Fibroblast of skin of right quadriceps (primary cell): Measurements from ENCODE around the gene GPX4.
A peak's percentile ranks its signal among the peaks of the same experiment; 100 is the strongest.
"Not testable (repeated sequence)": the region's sequence is repeated elsewhere in the genome, so short reads cannot be mapped to it uniquely, and the experiment has no call there.

Experiments
- DNase-seq: peaks from one replicate; pipeline ENCODE4 v3.0.0-alpha.2; 2013

Gene GPX4

DNA sequence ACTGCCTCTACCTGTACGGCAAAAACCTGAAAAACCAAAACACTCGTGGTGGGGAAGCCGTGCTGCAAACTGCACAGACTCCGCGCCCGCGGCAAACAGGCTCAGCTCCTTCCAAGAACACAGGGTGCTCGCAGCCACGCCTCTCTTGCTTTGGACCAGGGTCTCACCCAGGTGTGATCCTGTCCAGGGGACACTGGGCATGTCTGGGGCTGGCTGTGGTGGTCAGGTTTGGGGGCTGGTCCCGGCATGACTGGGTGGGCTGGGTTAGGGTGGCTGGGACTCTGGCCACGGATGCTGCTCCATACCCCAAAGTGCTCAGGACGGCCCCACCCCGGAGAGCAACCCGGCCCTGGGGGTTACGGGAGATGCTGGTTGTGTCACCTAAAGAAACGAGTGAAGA, 13.9 kb downstream of the GPX4 start:
- DNase-seq, result no peak

DNA sequence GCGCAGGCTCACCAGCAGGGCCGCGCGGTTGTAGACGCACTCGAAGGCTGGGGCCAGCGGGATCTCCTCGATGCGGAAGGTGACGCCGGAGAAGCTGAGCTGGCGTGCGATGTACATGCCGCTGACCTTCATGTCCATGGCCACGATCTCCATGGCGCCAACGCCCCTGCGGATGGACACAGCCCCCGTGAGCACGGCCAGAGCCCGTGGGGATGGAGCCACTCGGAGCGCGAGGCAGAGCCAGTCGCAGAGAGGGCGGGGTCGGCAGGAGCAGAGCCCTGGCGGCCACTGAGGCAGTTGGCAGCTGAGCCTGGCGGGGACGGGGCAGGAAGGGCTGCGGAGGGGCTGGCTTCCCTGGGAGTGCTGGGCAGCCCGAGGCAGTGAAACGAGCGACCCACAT, 15.2 kb downstream of the GPX4 start:
- DNase-seq, result no peak

DNA sequence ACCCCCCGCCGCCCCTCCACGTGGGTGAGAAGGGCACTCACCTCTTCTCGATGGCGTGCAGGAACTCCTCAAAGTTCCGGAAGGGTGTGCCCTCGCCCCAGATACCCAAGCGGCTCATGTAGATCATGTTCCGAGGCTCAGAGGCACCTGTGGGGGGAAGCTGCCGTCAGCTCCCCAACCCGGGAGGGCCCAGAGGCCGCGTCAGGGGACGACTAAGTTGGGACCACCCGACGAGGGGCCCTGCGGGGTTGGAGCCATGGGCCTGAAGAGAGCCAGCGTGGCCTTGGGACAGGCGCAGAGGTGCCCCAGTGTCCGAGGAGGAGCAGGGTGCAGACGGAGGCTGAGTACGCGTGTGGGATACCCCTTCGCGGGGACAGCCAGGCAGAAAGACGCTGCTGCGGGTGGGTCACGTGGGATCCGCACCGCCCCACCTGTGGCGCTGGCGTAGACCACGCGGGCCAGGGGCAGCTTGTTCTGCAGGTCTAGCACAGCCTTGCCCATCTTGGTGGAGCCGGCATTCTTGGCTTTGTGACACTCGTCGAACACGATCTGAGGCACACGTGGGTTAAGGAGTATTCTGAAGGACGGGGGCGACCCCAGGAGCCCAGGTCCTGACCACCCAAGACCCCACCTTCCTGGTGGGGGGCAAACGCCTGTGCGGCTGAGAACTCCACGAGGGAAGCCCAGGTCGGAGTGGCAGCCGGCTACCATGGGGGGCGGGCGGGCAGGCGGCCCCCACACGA, 15.9 kb downstream of the GPX4 start:
- DNase-seq, result no peak

DNA sequence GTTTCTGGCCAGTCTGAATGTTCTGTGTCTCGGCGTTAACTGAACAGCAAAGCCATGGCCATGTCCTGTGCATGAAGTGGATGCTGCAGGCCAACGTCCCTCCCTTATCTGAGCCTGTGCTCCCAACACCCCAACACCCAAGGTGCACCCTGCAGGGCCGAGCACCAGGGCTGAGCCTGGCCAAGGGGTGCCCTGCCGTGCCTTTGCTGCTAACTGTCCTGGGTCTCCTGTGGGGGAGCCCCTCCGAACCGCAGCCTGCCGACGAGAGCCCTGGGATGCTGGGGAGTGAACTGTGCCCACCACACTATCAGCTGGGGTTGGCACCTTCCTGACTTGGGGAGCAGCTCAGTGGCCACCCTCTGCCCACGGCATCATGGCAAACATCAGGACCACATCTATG, 17.6 kb downstream of the GPX4 start:
- no peak for DNase-seq

DNA sequence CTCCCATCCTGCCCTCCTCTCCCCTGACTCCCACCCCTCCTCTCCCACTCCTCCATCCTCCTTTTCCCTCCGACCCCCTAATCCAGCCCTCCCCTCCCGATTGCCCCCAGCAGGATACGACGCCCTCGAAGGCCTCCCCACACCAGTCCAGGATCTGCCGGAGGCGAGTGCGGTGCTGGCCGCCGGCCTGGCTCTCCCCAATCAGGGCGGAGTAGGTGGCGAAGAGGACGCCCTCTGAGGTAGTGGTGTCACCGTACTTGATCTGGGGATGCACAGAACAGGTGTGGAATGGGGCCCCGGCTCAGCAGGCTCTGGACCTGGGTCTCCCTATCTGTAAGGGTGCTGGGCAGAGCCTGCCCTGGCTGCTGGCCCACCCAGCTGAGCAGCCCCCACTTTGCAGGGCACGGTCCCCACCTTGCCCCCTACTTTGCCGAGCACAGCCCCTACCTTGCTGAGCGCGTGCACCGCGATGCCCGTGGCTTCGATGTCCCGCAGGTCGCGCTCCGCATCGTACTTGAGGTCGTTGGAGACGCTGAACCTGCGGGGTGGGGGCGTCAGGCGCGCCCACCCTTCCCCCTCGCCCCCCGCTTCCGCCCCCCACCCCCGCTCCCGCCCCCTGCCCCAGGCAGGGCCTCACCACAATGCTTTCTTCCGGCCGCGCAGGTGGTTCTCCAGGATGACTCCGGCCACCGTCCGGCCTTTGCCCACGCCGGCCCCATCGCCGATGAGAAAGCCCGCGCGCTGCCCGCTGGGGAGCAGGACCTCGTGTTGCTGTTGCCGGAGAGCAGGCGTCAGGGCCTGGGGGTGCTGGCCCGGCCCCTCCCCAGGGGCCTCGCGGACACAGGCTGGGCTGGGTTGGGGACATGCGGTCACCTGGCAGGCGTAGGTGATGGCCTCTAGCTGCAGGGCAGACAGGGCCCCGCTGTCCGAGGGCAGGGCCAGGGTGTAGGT, 18.5 kb downstream of the GPX4 start:
- no peak for DNase-seq

DNA sequence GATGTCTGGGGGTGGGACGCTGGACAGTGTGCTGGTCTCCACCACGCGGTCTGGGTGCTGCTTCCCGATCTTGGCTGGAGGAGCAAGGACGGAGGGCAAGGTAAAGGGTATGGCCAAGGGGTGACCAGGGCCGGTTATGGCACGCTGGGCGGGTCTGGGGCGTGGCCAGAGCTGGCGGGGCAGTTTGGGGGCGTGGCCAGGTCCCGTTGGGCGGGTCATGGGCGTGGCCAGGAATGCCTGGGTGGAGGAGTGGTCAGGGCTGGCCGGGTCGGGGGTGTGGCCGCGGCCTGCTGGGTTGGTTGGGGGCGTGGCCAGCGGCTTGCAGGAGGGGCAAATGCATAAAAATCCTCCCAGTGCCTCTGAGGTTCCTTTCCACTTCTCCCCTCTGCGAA, 19.2 kb downstream of the GPX4 start:
- peak; percentile 69 for DNase-seq

DNA sequence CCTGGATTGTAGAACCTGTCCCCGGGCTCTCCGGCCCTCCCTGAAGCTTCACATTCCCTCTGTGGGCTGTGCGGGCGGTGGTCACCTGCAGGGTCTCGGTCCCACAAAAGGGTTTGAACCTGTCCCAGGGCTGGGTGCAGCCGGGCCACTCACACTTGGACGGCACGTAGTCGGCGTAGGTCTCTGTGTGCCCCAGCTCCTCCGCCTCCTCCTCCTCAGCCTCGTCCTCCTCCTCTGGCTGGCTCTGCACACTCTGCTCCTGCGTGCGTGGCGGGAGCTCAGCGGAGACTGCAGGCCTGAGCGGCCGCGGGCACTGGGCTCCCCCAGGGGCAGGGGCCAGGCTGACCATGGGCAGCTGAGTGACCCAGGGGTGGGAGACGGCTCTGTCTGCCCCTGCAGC, 19.6 kb downstream of the GPX4 start:
- DNase-seq, result no peak

DNA sequence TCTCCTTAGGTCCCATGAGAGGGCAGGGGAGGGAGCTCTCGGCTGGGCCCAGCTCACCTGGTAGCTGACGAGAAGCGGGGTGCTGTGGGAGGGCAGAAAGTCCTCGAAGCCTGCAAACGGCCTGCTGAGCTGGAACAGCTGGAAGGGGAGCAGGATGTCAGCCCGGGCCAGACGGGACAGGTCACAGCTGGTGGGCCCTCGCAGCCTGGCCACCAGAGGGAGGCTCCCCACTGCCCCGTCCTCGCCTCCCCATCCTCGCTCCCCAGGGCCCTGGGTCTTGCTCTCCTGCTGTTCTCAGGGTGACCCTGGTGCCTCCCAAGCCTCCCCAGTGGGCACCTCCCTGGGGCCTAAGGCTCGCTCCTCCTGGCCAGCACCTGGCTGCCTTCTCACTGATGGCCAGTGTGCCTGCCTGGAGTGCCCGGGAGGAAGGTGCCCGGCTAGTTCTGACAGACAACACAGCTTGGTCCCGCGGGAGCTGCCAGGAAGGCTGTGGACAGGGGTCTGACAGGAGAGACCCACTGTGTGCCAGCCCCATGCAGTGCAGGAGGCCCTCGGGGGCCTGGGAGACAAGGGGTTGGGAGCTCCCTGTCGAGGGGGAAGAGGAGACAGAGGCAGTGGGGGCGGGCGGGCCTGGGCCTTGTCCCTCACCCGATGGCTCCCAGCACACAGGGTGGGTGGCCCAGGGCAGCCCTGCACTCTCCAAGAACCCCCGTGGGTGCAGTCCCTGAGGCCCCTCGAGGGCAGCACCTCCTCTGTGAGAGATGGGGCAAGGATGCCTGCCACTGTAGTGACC, 20.3 kb downstream of the GPX4 start:
- DNase-seq, result no peak

DNA sequence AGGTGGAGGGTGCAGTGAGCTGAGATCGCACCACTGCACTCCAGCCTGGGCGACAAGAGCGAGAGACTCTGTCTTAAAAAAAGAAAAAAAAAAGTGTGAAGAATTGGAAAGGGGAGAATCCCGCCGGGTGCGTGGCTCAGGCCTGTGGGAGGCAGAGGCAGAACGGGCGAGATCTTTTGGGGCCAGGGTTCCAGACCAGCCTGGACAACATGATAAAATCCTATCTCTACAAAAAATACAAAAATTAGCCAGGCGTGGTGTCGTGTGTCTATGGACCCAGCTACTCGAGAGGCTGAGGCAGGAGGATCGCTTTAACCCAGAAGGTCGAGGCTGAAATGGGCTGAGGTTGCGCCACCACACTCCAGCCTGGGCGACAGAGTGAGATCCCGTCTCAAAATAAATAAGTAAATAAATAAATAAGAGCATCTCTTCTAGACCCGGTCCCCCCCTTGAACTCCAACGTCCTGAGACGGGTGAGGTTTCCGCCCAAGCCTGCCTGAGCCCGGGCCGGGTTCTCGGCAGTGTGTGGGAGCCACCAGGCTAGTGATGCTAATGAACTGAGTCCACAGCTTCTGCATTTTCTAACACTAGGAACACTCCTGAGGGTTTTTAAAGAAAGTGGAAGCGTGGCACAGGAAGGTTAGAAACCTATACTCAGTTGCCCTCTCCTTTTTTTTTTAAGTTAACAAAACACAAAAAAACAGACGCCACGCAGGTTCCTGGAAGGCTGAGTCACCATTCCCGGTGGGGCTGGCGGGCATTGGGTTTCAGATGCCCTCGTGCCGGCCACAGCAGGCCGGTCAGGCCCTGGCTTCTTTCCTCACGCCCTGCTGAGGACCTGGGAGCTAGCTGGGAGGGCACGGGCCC, 22.0 kb downstream of the GPX4 start:
- no peak for DNase-seq

DNA sequence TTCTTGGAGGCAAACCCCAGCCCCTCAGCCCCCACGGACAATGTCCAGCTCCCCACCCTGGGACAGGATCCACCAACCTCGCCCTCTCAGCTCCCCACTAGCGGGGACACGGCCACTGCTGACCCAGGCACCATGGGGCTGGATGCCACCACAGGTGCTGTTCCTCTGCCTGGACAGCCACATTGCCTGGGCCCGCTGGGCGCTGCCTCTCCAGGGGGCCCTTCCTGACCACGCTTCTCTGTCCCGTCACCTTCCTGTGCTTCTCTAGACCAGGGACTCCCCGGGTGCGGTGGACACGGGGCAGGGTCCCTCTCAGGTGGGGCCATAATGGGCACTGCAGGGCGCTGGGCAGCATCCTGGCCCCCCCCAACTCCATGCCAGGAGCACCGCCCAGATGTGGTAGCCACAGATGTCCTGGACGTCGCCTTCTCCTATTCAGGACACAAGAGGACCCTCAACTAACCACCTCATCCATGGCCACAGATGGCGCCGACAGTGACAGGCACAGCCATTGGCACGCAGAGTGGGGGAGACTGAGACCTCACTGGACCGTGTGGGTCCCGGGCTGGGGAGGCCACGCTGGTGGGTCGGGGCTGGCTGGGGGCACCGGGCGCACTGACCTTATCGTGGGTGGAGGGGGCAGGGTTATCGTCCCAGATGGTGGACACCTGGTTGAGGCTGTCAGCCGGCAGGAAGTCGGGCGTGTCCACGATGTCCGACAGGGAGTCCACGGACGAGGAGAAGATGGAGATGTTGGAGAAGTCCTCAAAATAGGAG, 23.4 kb downstream of the GPX4 start:
- DNase-seq, result no peak

DNA sequence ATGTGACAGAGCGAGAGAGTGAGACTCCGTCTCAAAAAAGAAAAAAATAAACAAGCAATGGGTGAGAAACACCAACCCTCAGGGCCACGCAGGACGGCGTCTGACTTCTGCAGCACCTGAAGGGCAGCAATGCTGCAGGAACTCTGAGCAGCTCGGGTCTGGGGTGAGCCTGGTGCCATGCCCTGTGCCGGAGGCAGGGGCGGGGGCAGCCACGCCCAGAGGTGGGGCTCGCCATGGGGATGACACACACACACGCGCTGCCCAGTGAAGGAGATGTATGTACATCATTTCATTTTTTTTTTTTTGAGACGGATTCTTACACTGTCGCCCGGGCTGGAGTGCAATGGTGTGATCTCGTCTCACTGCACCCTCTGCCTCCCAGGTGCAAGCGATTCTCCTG, 24.3 kb downstream of the GPX4 start:
- no peak for DNase-seq

DNA sequence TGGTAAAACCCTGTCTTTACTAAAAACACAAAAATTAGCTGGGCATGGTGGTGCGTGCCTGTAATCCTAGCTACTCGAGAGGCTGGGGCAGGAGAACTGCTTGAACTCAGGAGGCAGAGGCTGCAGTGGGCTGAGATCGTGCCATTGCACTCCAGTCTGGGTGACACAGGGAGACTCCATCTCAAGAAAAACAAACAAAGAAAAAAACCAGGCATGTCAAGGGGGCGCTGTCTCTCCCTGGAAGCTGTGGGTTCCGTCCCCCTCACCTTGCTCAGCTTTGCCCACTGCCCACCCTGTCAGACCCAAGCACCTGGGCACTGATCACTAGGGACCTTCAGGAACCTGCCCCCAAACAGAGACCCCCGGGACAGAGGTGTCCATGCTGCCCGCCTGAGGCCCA, 25.3 kb downstream of the GPX4 start:
- DNase-seq, result not testable (repeated sequence)

DNA sequence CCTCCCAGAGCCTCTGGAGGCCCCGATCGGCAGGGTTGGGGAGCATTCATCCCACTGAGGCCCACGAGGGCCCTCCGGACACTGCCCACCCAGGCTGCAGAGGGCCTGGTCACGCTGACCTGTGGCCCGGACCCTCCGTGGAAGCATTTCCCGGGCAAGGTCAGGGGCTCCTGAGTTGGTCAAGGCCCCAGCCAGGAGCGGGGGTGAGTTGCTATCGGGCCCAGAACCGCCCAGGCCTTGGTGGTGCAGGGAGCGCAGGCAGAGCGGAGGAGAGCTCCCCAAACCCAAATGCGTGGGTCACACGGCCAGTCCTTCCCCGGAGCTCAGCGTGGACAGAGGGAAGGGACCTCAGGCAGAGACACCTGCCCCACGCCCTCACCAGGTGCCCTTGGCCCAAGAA, 25.7 kb downstream of the GPX4 start:
- no peak for DNase-seq

DNA sequence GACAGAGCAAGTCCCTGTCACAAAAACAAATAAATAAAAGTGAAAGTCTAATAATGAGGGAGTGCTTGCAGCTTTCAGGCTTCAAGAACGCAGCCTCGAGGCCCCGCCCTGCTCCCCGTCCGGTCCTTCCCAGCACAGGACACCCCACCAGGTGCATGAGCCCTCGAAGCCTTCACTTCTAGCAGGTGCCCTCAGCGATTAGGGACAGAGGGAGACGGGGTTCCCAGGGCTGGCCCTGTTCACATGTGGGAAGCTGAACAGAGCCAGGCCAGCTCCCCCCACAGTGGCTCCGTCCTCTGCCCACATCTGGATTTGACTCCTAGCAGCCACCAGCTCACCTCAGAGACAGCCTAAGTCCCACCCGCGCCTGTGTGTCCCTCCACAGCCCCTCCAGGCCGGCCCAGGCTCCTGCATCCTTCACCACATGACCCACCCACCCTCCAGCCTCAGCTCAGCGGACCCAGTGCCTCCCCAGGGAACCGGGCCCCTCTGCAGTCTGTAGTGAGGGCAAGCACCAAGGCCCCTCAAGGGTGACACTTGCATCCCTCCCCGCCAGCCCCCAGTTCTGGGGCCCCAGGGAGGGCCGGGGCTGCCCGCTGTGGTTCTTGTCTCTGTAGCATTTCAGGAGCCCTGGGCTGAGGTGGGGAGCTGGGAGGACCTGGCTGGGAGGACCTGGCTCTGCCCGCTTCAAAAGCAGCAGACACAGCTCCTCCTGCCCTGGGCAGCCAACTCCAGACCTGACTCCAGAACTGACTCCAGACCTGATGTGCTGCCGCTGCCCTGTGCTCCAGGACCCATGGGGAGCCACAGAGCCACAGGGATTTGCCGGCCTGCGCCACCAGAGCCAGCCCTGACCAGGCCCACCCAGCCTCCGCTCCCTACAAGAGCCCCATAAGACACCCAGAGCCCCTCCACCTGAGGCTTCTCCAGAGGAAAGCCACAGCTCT, 27.2 kb downstream of the GPX4 start:
- no peak for DNase-seq

DNA sequence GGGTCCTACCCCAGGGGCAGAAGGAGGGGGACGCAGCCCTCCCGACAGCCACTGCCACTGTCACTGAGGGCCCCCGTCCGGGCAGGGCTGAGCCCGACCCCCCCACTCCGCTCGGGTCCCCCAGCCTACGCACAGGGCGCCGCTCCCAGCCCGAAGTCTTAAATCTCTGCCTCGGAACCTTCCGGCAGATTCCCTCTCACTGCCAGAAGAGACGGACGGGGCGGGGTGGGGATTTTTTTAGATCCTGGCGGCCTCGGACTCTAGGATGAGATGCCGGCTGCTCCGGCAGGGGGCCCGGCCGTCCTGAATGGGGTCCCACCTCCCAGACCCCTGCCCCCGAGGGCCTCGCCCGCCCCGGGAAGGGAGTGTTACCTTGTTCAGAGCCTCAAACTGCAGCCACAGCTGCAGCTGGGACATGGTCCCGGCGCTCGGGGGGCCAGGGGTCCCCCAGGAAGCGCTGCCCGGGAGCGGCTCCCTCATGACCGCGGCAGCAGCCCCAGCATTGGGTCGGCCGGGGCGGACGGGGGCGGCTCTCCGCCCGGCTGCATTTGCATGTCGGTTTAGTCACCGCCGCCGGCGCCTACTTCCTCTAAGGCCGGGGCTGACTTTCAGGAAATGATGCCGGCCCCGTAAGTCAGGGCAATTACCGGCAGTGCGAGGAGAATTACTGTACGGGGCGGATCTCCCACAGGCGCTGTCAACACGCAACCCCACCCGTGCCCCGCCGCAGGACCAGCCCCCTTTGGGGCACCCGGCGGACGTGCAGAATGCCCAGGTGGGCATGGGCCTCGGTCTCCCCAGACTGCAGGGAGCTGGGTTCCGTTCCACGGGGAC, 28.1 kb downstream of the GPX4 start:
- DNase-seq, result peak; percentile 87

DNA sequence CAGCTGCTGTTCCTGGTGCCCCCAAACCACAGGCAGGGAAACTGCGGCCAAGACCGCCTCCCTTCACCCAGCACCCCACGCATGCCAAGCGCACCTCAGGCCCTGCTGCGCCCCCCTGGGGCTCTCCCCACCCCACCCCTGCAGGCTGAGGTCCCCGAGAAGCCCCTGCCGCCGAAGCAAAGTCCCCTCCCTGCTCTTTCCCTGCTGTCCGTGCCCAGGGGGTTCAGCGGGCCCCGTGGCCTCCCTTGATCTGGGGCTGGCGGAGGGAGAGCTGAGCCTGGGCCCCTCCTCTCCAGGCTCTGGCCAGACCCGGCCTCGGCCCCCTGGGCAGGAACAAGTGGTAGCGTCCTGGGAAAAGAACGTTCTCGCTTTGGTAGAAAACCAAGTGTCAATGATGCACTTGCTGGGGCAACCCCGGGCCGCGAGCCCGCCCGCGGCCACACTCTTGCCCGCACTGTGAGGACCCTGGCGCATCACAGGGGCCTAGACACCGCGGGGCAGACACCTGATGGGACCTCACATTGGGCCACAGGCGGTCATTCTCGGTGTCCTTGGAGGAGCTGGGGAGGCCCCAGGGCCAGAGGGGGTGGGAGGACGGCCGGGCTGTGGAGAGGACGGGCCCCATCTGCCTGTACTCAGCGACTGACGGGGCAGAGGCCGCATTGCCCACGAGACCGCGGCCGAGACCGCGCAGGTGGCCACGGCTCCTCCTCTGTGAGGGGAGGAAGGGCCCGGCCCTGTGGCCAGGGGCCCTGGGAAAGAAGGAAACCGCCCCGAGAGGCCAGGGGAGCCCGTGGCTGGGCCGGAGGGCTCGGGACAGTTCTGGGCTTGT, 29.0 kb downstream of the GPX4 start:
- DNase-seq, result no peak

DNA sequence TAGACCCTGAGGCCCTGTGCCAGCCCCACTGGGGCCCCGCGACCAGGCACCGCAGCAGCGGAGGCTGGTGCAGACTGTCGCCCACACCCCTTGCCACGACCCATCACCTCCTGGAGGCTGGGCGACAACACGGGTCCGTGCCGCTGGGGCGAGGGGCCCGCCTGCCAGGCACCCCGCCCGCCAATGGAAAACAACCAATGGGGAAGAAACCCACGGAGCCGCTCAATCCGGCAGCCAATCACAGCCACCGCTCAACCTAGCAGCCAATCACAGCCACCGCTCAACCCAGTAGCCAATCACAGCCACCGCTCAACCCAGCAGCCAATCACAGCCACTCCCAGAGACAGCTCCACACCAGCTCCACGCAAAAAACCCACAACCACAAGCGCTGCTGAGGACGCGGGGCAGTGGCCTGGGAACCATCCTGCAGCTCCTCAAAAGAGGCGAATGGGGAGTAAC, 29.7 kb downstream of the GPX4 start:
- no peak for DNase-seq

DNA sequence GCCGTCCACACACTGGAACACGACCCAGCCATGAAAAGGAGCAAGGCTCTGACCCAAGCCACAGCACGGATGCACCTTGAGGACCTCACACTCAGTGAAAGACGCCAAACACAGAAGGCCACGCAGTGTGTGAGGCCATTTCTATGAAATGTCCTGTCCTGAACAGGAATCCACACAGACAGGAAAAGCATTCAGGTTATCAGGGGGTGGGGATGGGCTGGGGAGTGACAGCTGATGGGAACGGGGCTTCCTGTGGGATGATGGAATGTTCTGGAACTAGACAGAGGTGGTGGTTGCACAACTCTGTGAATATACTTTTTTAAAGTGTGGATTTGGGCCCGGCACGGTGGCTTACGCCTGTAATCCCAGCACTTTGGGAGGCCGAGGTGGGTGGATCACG, 30.6 kb downstream of the GPX4 start:
- peak; percentile 27 for DNase-seq
